RWPE2 (cell line): ENCODE results near the gene KLF11.

Experiments used
- ATAC-seq: fragments of 200-7000 bp; cut with Tn5 transposase; 3 replicates; pipeline ENCODE4 v1.9.1; 2021; ENCODE audit warnings: low read depth
- DNase-seq: peaks from one replicate; pipeline ENCODE4 v3.0.0-alpha.2; 2020; ENCODE audit warnings: low spot score
- H3K27ac ChIP-seq: fragments of 450-650 bp; 2 replicates; pipeline ENCODE4 v1.5.1; 2017; ENCODE audit warnings: mild to moderate bottlenecking; ENCODE audit not compliant: poor library complexity, severe bottlenecking
- H3K27me3 ChIP-seq: fragments of 250-450 bp; sonication (Bioruptor Pico); 2 replicates; pipeline ENCODE4 v1.5.1; 2021; ENCODE audit warnings: mild to moderate bottlenecking, moderate library complexity; ENCODE audit not compliant: insufficient read depth, poor library complexity, severe bottlenecking
- H3K36me3 ChIP-seq: fragments of 250-450 bp; sonication (Bioruptor Pico); 2 replicates; pipeline ENCODE4 v1.5.1; 2020; ENCODE audit warnings: low read depth, mild to moderate bottlenecking, moderate library complexity
- H3K4me1 ChIP-seq: fragments of 250-450 bp; sonication (Bioruptor Pico); 2 replicates; pipeline ENCODE4 v1.5.1; 2021; ENCODE audit warnings: mild to moderate bottlenecking, moderate library complexity; ENCODE audit not compliant: insufficient read depth, poor library complexity, severe bottlenecking
- H3K4me3 ChIP-seq: fragments of 250-450 bp; sonication (Bioruptor Pico); 2 replicates; pipeline ENCODE4 v1.5.1; 2021; ENCODE audit warnings: mild to moderate bottlenecking, moderate library complexity; ENCODE audit not compliant: severe bottlenecking
- H3K9me3 ChIP-seq: fragments of 250-450 bp; sonication (Bioruptor Pico); 2 replicates; pipeline ENCODE4 v1.5.1; 2021; ENCODE audit warnings: mild to moderate bottlenecking, moderate library complexity; ENCODE audit not compliant: severe bottlenecking
- CTCF ChIP-seq: fragments of 450-650 bp; IDR thresholded peaks from one replicate; pipeline ENCODE4 v1.5.1; 2017; ENCODE audit warnings: mild to moderate bottlenecking, moderate library complexity; ENCODE audit not compliant: poor library complexity, severe bottlenecking

KLF11 gene

DNA sequence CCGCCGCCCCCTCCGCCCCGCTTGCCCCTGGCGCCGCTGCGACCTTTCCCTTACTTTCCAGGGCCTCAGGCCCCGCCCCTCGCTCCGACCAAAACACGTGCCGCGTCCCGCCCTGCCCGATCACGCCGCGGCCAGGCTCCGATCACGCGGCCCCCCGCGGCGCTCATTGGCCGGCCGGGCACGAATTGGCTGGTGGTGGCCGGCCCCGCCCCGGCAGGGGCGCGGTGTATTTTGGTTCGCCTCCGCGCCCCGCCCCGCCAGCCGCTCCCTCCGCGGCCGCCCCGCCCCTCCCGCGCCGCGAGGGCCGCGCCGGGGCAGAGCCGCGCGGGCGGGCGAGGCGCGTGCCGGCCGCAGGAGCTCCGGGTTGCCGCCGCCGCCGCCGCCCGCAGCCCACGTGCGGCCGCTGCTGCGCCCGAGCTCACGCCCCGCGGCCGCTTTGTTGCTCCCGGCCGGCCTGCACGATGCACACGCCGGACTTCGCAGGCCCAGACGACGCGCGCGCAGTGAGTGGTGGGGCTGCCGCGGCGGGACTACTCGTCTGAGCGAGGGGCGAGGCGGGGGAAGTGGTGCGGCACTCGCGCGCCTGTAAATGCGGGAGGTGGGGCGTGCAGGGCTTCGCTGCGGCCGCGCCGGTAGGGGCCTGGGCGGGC is at the start of gene KLF11:
Gene KLF11, plus strand, starts transcription at position 295 of the 650 bp plus-strand sequence. Its CDS starts 167 bp downstream, at position 462.
- Histone ChIP-seq H3K27ac (peak within 1 kb of the TSS; percentile 58), H3K36me3 (peaks cover 15% of the 10 kb centered on the region), H3K27me3 (no peaks in the 10 kb centered on the region), H3K9me3 (peaks cover 2% of the 10 kb centered on the region), H3K4me1 (no peaks in the 10 kb centered on the region), H3K4me3 (peak within 1 kb of the TSS; percentile 83)
- TF ChIP-seq CTCF = no peak
- no peak for DNase-seq
- ATAC-seq = peak; percentile 81

DNA sequence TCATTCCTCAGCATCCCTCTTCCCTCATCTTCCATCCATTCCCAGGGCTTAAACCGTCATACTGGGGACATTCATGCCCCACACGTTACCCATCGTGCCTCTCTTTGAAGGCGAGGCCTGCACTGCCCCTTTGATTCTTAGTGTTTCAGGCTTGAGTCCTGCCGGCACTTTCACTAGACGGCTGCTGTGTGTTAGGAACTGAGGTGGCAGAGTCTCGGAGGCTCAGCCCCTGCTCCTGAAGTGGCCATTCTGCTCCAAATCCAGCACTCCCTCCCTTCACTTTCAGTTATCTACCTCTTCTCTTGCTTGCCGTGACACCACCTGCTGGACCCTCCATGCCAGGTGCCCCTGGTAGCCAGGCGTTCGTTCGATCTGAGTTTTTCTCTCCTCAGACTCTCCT is 48.9 kb upstream of the KLF11 start:
- Histone ChIP-seq H3K4me3 (no peak overlapping the region), H3K4me1 (no peaks in the 10 kb centered on the region), H3K27me3 (no peaks in the 10 kb centered on the region), H3K36me3 (no peaks in the 10 kb centered on the region), H3K27ac (no peak overlapping the region), H3K9me3 (no peaks in the 10 kb centered on the region)
- DNase-seq (no peak), ATAC-seq (no peak)
- TF ChIP-seq CTCF = no peak

DNA sequence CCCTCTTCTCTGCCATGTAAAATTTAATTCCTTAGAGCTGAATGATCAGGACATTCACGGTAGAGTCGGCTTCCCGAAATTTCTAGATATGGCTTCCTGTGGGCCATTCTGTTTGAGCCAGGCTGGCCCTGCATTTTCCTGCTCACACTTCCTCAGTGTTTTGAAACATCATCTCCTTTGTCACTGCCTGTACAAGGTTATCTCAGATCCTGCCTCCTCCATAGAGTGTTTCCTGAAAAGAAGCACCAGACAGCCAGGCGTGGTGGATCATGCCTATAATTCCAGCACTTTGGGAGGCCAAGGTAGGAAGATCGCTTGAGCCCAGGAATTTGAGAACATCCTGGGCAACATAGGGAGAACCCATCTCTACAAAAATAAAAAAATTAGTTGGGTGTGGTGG is 48.3 kb upstream of the KLF11 start:
- no peaks in the 10 kb centered on the region for H3K27me3 ChIP-seq
- H3K9me3 ChIP-seq = no peaks in the 10 kb centered on the region
- H3K4me3 ChIP-seq = no peak overlapping the region
- no peak overlapping the region for H3K27ac ChIP-seq
- TF ChIP-seq CTCF = no peak
- no peaks in the 10 kb centered on the region for H3K36me3 ChIP-seq
- DNase-seq (no peak), ATAC-seq (no peak)
- H3K4me1 ChIP-seq = no peaks in the 10 kb centered on the region

DNA sequence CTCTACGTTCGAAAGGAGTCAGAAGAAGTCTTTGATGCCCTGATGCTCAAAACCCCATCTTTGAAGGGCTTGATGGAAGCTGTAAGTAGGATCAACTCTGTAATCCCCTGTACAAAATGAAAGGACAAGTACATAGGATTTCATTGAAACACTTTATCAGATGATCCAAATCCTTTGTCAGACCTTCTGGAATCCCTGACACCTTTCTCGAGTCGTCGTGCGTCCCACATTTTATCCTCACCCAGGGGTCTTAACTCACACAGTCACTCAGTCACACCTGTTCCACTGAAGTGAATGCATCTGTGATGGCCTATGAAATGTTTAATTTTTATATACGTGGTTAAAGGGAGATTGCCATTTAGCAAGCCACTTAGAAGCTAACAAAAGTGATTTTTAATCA is 47.0 kb upstream of the KLF11 start:
- Histone ChIP-seq H3K4me3 (no peak overlapping the region), H3K9me3 (no peaks in the 10 kb centered on the region), H3K27ac (no peak overlapping the region), H3K4me1 (no peaks in the 10 kb centered on the region), H3K27me3 (no peaks in the 10 kb centered on the region), H3K36me3 (no peaks in the 10 kb centered on the region)
- DNase-seq = no peak
- no peak for TF ChIP-seq CTCF
- ATAC-seq = no peak

GRCh38 chr2:9997936-9998335 is 45.4 kb upstream of the KLF11 start:
- DNase-seq (no peak), ATAC-seq (no peak)
- H3K36me3 ChIP-seq = no peaks in the 10 kb centered on the region
- no peaks in the 10 kb centered on the region for H3K9me3 ChIP-seq
- no peak overlapping the region for H3K27ac ChIP-seq
- H3K4me3 ChIP-seq = no peak overlapping the region
- H3K4me1 ChIP-seq = no peaks in the 10 kb centered on the region
- TF ChIP-seq CTCF = no peak
- no peaks in the 10 kb centered on the region for H3K27me3 ChIP-seq
